Measurements from ENCODE around the gene PKDREJ.

PKDREJ gene

GRCh38 chr22:46237453-46238124 lies 25.6 kb downstream of the PKDREJ start:
- DNase-seq: no peak

- no peak for DNase-seq
Observed at GRCh38 chr22:46234969-46235368, 28.2 kb downstream of the PKDREJ start.

- no peak for DNase-seq
Observed at GRCh38 chr22:46233231-46233630, 29.9 kb downstream of the PKDREJ start.

- DNase-seq: no peak
Observed at GRCh38 chr22:46230262-46230901, 32.8 kb downstream of the PKDREJ start.

GRCh38 chr22:46229701-46230100 lies 33.4 kb downstream of the PKDREJ start:
- DNase-seq: no peak

GRCh38 chr22:46226577-46226976 lies 36.6 kb downstream of the PKDREJ start:
- DNase-seq: no peak

- no peak for DNase-seq
Observed at GRCh38 chr22:46225631-46226030, 37.5 kb downstream of the PKDREJ start.

- no peak for DNase-seq
Observed at GRCh38 chr22:46224898-46225290, 38.2 kb downstream of the PKDREJ start.

GRCh38 chr22:46224044-46224897 lies 38.9 kb downstream of the PKDREJ start:
- no peak for DNase-seq

- DNase-seq: no peak
Observed at GRCh38 chr22:46220921-46221320, 42.2 kb downstream of the PKDREJ start.

GRCh38 chr22:46219636-46220035 lies 43.5 kb downstream of the PKDREJ start:
- DNase-seq: no peak

- no peak for DNase-seq
Observed at GRCh38 chr22:46214616-46215015, 48.5 kb downstream of the PKDREJ start.

- no peak for DNase-seq
Observed at GRCh38 chr22:46214149-46214548, 49.0 kb downstream of the PKDREJ start.

GRCh38 chr22:46213052-46213451 lies 50.1 kb downstream of the PKDREJ start:
- DNase-seq: no peak

- DNase-seq: no peak
Observed at GRCh38 chr22:46212195-46212594, 50.9 kb downstream of the PKDREJ start.

- DNase-seq: no peak
Observed at GRCh38 chr22:46209262-46209661, 53.9 kb downstream of the PKDREJ start.
